Natural killer cell (primary cell): ENCODE measurements around the gene TTC6. TPM values are rescaled to one million over a fixed set of nuclear protein-coding genes. Genes with fewer than 3 reads are reported as not detected.

Experiments
- ATAC-seq, 3 donors: fragments of 150-1000 bp in 2 of 3; fragments of 200-7000 bp in 1 of 3; cut with Tn5 transposase; 1 replicate in 1 of 3; 2 replicates in 2 of 3; pipeline ENCODE4 v1.10.0; 2021; ENCODE audit warnings: mild to moderate bottlenecking in 2 of 3, moderate library complexity in 2 of 3
- DNase-seq, 2 donors: peaks; one replicate each; pipeline versions ENCODE4 v3.0.0 to v3.0.0-alpha.2; 2013 to 2021; ENCODE audit warnings: mixed read lengths in 1 of 2
- H3K27ac ChIP-seq: one replicate; pipeline ENCODE4 v1.5.1; 2013; ENCODE audit warnings: mild to moderate bottlenecking, low read length
- H3K27me3 ChIP-seq: one replicate; pipeline ENCODE4 v1.6.1; 2013; ENCODE audit warnings: low read length; ENCODE audit not compliant: control insufficient read depth, insufficient read depth
- H3K36me3 ChIP-seq: one replicate; pipeline ENCODE4 v1.6.1; 2013; ENCODE audit warnings: low read length; ENCODE audit not compliant: control insufficient read depth, insufficient read depth
- H3K4me1 ChIP-seq: one replicate; pipeline ENCODE4 v1.6.1; 2013; ENCODE audit warnings: low read length; ENCODE audit not compliant: control insufficient read depth, insufficient read depth
- H3K4me3 ChIP-seq: one replicate; pipeline ENCODE4 v1.5.1; 2013; ENCODE audit warnings: low read length
- H3K9me3 ChIP-seq: one replicate; pipeline ENCODE4 v1.6.1; 2013; ENCODE audit warnings: low read length; ENCODE audit not compliant: control insufficient read depth, insufficient read depth
- H3K27ac Mint-ChIP-seq, 2 donors: one replicate each; pipeline ENCODE4 v1.8.0; 2022; ENCODE audit warnings: mild to moderate bottlenecking in 2 of 2, mixed read lengths in 2 of 2, moderate library complexity in 1 of 2
- H3K27me3 Mint-ChIP-seq, 2 donors: one replicate each; pipeline ENCODE4 v1.8.0; 2022; ENCODE audit warnings: low read depth in 2 of 2, mixed read lengths in 2 of 2
- H3K36me3 Mint-ChIP-seq: one replicate; pipeline ENCODE4 v1.8.0; 2022; ENCODE audit warnings: mixed read lengths
- H3K4me1 Mint-ChIP-seq, 2 donors: one replicate each; pipeline ENCODE4 v1.8.0; 2022; ENCODE audit warnings: mixed read lengths in 2 of 2
- H3K4me3 Mint-ChIP-seq: one replicate; pipeline ENCODE4 v1.8.0; 2022; ENCODE audit warnings: mild to moderate bottlenecking, moderate library complexity, mixed read lengths
- H3K9me3 Mint-ChIP-seq, 2 donors: one replicate each; pipeline ENCODE4 v1.8.0; 2022; ENCODE audit warnings: mixed read lengths in 2 of 2
- CTCF ChIP-seq: fragments of 200-600 bp; IDR thresholded peaks from one replicate; pipeline ENCODE4 v1.8.0; 2022; ENCODE audit warnings: antibody characterized with exemption
- WGBS: methylation state at CpG from one replicate; pipeline ENCODE4 v1.1.7; 2013; ENCODE audit warnings: missing lambda C conversion rate; ENCODE audit not compliant: insufficient coverage; 5-methylcytosine and 5-hydroxymethylcytosine counted together
- intact Hi-C: fragments of 100-400 bp; cut with micrococcal nuclease; formaldehyde crosslinking; loops from one replicate; pipeline ENCODE4 v1.14.2; 2022
- total RNA-seq, 4 donors: library from RNA; stranded (reverse); fragments of 120-200 nt in 1 of 4; gene quantifications; one replicate each; pipeline versions ENCODE4 v1.2.3 to v1.2.4, GENCODE V29; 2013 to 2022

TTC6 gene
- total RNA-seq, 3 donors from 2014 or later (not counting 1 experiment from before 2014, with no cell fraction given): not detected

GRCh38 chr14:37615582-37616289 lies 20.3 kb downstream of the TTC6 start:
- Histone ChIP-seq H3K9me3 (peaks cover 26% of the 10 kb centered on the region), H3K27me3 (no peaks in the 10 kb centered on the region), H3K36me3 (no peaks in the 10 kb centered on the region), H3K4me1 (no peaks in the 10 kb centered on the region), H3K27ac (no peak overlapping the region), H3K4me3 (no peak overlapping the region)
- Mint-ChIP-seq H3K27ac (no peak overlapping the region), H3K27me3 (peaks cover 6% of the 10 kb centered on the region in 2 donors), H3K9me3 (peaks cover 10 to 17% of the 10 kb centered on the region in 2 donors), H3K36me3 (peaks cover 20% of the 10 kb centered on the region), H3K4me3 (no peak overlapping the region), H3K4me1 (no peaks in the 10 kb centered on the region)
- no peak for ATAC-seq
- TF ChIP-seq CTCF: no peak
- DNase-seq: no peak
- whole genome bisulfite sequencing: 83% methylated on average over 1 of the region's 3 CpGs
- intact Hi-C loops: no loop called here

- Histone ChIP-seq H3K27me3 (no peaks in the 10 kb centered on the region), H3K9me3 (peaks cover 22% of the 10 kb centered on the region), H3K27ac (no peak overlapping the region), H3K36me3 (no peaks in the 10 kb centered on the region), H3K4me3 (no peak overlapping the region), H3K4me1 (no peaks in the 10 kb centered on the region)
- Mint-ChIP-seq H3K9me3 (peaks cover 10 to 16% of the 10 kb centered on the region in 2 donors), H3K27ac (no peak overlapping the region), H3K27me3 (peaks cover 0 to 11% of the 10 kb centered on the region in 2 donors), H3K4me3 (no peak overlapping the region), H3K36me3 (peaks cover 20% of the 10 kb centered on the region), H3K4me1 (no peaks in the 10 kb centered on the region)
- TF ChIP-seq CTCF: no peak
- intact Hi-C loops: no loop called here
- no peak for DNase-seq
- WGBS: 90% methylated on average over 4 of the region's 4 CpGs
- ATAC-seq: no peak
These were observed 21.4 kb downstream of the TTC6 start for GRCh38 chr14:37616853-37617252.

- no peak for TF ChIP-seq CTCF
- intact Hi-C loops: no loop called here
- 92% methylated on average over 1 of the region's 1 CpG for WGBS
These were observed 22.5 kb downstream of the TTC6 start for GRCh38 chr14:37617864-37618365.

More at GRCh38 chr14:37617864-37618365, 22.5 kb downstream of the TTC6 start:
- H3K36me3 Mint-ChIP-seq: peaks cover 20% of the 10 kb centered on the region
- no peak overlapping the region for H3K4me3 ChIP-seq
- H3K27me3 Mint-ChIP-seq: peaks cover 3 to 11% of the 10 kb centered on the region in 2 donors
- H3K4me1 Mint-ChIP-seq: no peaks in the 10 kb centered on the region
- no peak for DNase-seq
- H3K27ac Mint-ChIP-seq: no peak overlapping the region
- H3K36me3 ChIP-seq: no peaks in the 10 kb centered on the region
- peaks cover 2% of the 10 kb centered on the region for H3K27me3 ChIP-seq
- H3K9me3 ChIP-seq: peaks cover 22% of the 10 kb centered on the region
- H3K4me3 Mint-ChIP-seq: no peak overlapping the region
- no peak for ATAC-seq
- H3K4me1 ChIP-seq: no peaks in the 10 kb centered on the region
- no peak overlapping the region for H3K27ac ChIP-seq
- peaks cover 8 to 13% of the 10 kb centered on the region in 2 donors for H3K9me3 Mint-ChIP-seq
